SK-N-SH treated with all-trans-retinoic acid at 6 μM for 48 hours (cell line): ENCODE data around the gene WASL.
"Not testable (repeated sequence)": the region's sequence is repeated elsewhere in the genome, so short reads cannot be mapped to it uniquely, and the experiment has no call there.

Experiments used
- ATAC-seq: fragments of 200-7000 bp; cut with Tn5 transposase; 3 replicates; pipeline ENCODE4 v1.9.1; 2020; ENCODE audit warnings: mild to moderate bottlenecking, moderate library complexity
- ARNTL ChIP-seq: fragments of 450-650 bp; formaldehyde crosslinking; IDR thresholded peaks from 2 replicates; pipeline ENCODE4 v1.5.0; 2020; ENCODE audit warnings: low read depth, mild to moderate bottlenecking, moderate library complexity, borderline replicate concordance
- CREB5 ChIP-seq: fragments of 250-450 bp; sonication (Bioruptor Pico); IDR thresholded peaks from 2 replicates; pipeline ENCODE4 v1.5.1; 2020; ENCODE audit warnings: low read depth, mild to moderate bottlenecking, moderate library complexity
- CSDC2 ChIP-seq: fragments of 250-450 bp; sonication (Bioruptor Pico); IDR thresholded peaks from 2 replicates; pipeline ENCODE4 v1.5.0; 2020; ENCODE audit warnings: mild to moderate bottlenecking, moderate library complexity
- CSRNP3 ChIP-seq: fragments of 250-450 bp; sonication (Bioruptor Pico); IDR thresholded peaks from 2 replicates; pipeline ENCODE4 v1.5.1; 2021; ENCODE audit warnings: mild to moderate bottlenecking, moderate library complexity
- ESRRG ChIP-seq: fragments of 250-450 bp; sonication (Bioruptor Pico); IDR thresholded peaks from 2 replicates; pipeline ENCODE4 v1.6.1; 2021; ENCODE audit warnings: mild to moderate bottlenecking
- GLIS3 ChIP-seq: fragments of 250-450 bp; sonication (Bioruptor Pico); IDR thresholded peaks from 2 replicates; pipeline ENCODE4 v1.5.0; 2020; ENCODE audit warnings: mild to moderate bottlenecking, moderate library complexity
- ISL1 ChIP-seq: fragments of 250-450 bp; sonication (Bioruptor Pico); IDR thresholded peaks from 2 replicates; pipeline ENCODE4 v2.1.2; 2022; ENCODE audit warnings: mild to moderate bottlenecking, moderate library complexity
- OSR1 ChIP-seq: fragments of 250-450 bp; sonication (Bioruptor Pico); IDR thresholded peaks from 2 replicates; pipeline ENCODE4 v1.8.0; 2022; ENCODE audit warnings: moderate library complexity, mild to moderate bottlenecking, inconsistent platforms
- PATZ1 ChIP-seq: fragments of 250-450 bp; sonication (Bioruptor Pico); IDR thresholded peaks from 2 replicates; pipeline ENCODE4 v1.8.0; 2020; ENCODE audit warnings: mild to moderate bottlenecking, moderate library complexity, borderline replicate concordance
- POU6F1 ChIP-seq: fragments of 250-450 bp; sonication (Bioruptor Pico); IDR thresholded peaks from 2 replicates; pipeline ENCODE4 v1.8.0; 2021; ENCODE audit warnings: low read depth, mild to moderate bottlenecking, moderate library complexity, borderline replicate concordance
- PPARA ChIP-seq: fragments of 250-450 bp; sonication (Bioruptor Pico); IDR thresholded peaks from 2 replicates; pipeline ENCODE4 v1.5.0; 2020; ENCODE audit warnings: mild to moderate bottlenecking, borderline replicate concordance
- RARB ChIP-seq: fragments of 250-450 bp; sonication (Bioruptor Pico); IDR thresholded peaks from 2 replicates; pipeline ENCODE4 v1.8.0; 2021; ENCODE audit warnings: mild to moderate bottlenecking, moderate library complexity
- SNAI2 ChIP-seq: fragments of 250-450 bp; sonication (Bioruptor Pico); IDR thresholded peaks from 2 replicates; pipeline ENCODE4 v1.5.0; 2020; ENCODE audit warnings: mild to moderate bottlenecking, moderate library complexity
- TCF4 ChIP-seq: fragments of 250-450 bp; sonication (Bioruptor Pico); IDR thresholded peaks from 2 replicates; pipeline ENCODE4 v1.8.0; 2021; ENCODE audit warnings: mild to moderate bottlenecking, moderate library complexity, borderline replicate concordance
- TOX ChIP-seq: fragments of 250-450 bp; sonication (Bioruptor Pico); IDR thresholded peaks from 2 replicates; pipeline ENCODE4 v1.8.0; 2021; ENCODE audit warnings: mild to moderate bottlenecking, moderate library complexity, borderline replicate concordance
- TSHZ2 ChIP-seq: fragments of 250-450 bp; sonication (Bioruptor Pico); IDR thresholded peaks from 2 replicates; pipeline ENCODE4 v1.5.0; 2020; ENCODE audit warnings: mild to moderate bottlenecking, moderate library complexity
- ZC3H10 ChIP-seq: fragments of 250-450 bp; sonication (Bioruptor Pico); IDR thresholded peaks from 2 replicates; pipeline ENCODE4 v1.5.1; 2021; ENCODE audit warnings: mild to moderate bottlenecking, moderate library complexity
- ZNF565 ChIP-seq: fragments of 450-650 bp; formaldehyde crosslinking; conservative IDR thresholded peaks from 2 replicates; pipeline ENCODE4 v1.5.0; 2020; ENCODE audit warnings: low read depth, mild to moderate bottlenecking, moderate library complexity
- ZNF70 ChIP-seq: fragments of 450-650 bp; formaldehyde crosslinking; IDR thresholded peaks from 2 replicates; pipeline ENCODE4 v1.5.0; 2020; ENCODE audit warnings: mild to moderate bottlenecking, moderate library complexity
- ZNF8 ChIP-seq: fragments of 450-650 bp; formaldehyde crosslinking; IDR thresholded peaks from 2 replicates; pipeline ENCODE4 v1.5.0; 2020; ENCODE audit warnings: mild to moderate bottlenecking, moderate library complexity

WASL gene

GRCh38 chr7:123725586-123726171 is 23.1 kb downstream of the WASL start:
- ATAC-seq = no peak
- TF ChIP-seq ZNF8 (no peak), CREB5 (CRISPR knock-in tag) (no peak), SNAI2 (no peak), ARNTL (CRISPR knock-in tag) (no peak), CSDC2 (no peak)

GRCh38 chr7:123724817-123725253 is 24.0 kb downstream of the WASL start:
- no peak for TF ChIP-seq ZC3H10
- no peak for TF ChIP-seq TSHZ2
- TF ChIP-seq ZNF565 (CRISPR knock-in tag) = no peak
- TF ChIP-seq TCF4 = no peak
- no peak for TF ChIP-seq ESRRG (CRISPR knock-in tag)
- no peak for TF ChIP-seq PPARA (CRISPR knock-in tag)
- no peak for TF ChIP-seq ISL1
- no peak for TF ChIP-seq CSRNP3 (CRISPR knock-in tag)
- TF ChIP-seq CREB5 (CRISPR knock-in tag) = no peak
- no peak for TF ChIP-seq GLIS3 (CRISPR knock-in tag)
- no peak for TF ChIP-seq RARB
- no peak for TF ChIP-seq TOX (CRISPR knock-in tag)
- no peak for TF ChIP-seq POU6F1
- TF ChIP-seq OSR1 (CRISPR knock-in tag) = no peak
- TF ChIP-seq CSDC2 = no peak
- no peak for TF ChIP-seq ZNF8
- TF ChIP-seq ZNF70 (CRISPR knock-in tag) = no peak
- TF ChIP-seq SNAI2 = no peak
- TF ChIP-seq, all 23 proteins: peak for 0
- no peak for ATAC-seq

- TF ChIP-seq PPARA (CRISPR knock-in tag) (no peak), ARNTL (CRISPR knock-in tag) (no peak), ZNF8 (no peak), RARB (no peak), SNAI2 (no peak), PATZ1 (CRISPR knock-in tag) (no peak), ZNF565 (CRISPR knock-in tag) (no peak)
- no peak for ATAC-seq
Measured at GRCh38 chr7:123723913-123724312, 24.9 kb downstream of the WASL start.

- not testable (repeated sequence) for ATAC-seq
Measured at GRCh38 chr7:123720527-123720926, 28.3 kb downstream of the WASL start.
